GM12878 (cell line): ENCODE results near the gene MGMT. TPM values are rescaled to one million over a fixed set of nuclear protein-coding genes. Genes with fewer than 3 reads are reported as not detected.

Experiments used
- ATAC-seq: fragments of 200-7000 bp; cut with Tn5 transposase; 3 replicates; pipeline ENCODE4 v1.9.1; 2020; ENCODE audit warnings: mild to moderate bottlenecking, moderate library complexity
- BruUV-seq: library from RNA; stranded (reverse); fragments of 400-500 nt; replicated peaks from 2 replicates; lab custom pipeline; 2021; lab: Mats Ljungman, UMichigan
- CTCF ChIA-PET: fragments of 300-600 bp; sonication (Branson Sonifier 250); formaldehyde crosslinking; extraction: SDS; loops from one replicate; lab custom pipeline; 2021; ENCODE audit warnings: inconsistent platforms; lab: Yijun Ruan, JAX
- POLR2A ChIA-PET: fragments of 350-600 bp; formaldehyde crosslinking; extraction: SDS; loops from one replicate; lab custom pipeline; 2021; ENCODE audit warnings: inconsistent platforms; lab: Charles Lee
- RAD21 ChIA-PET: fragments of 300-600 bp; sonication (Branson Sonifier 250); formaldehyde crosslinking; loops from one replicate; lab custom pipeline; 2023; ENCODE audit warnings: antibody characterized with exemption; ENCODE audit not compliant: unreplicated experiment; lab: Charles Lee
- SMC1A ChIA-PET: fragments of 300-600 bp; sonication (Branson Sonifier 250); formaldehyde crosslinking; loops from one replicate; lab custom pipeline; 2023; ENCODE audit not compliant: unreplicated experiment, uncharacterized antibody; lab: Charles Lee
- DNase-seq: peaks from one replicate; pipeline ENCODE4 v3.0.0-alpha.2; 2011; ENCODE audit warnings: low read depth, low spot score
- FAIRE-seq: peaks from 3 replicates; lab custom pipeline; 2011; peaks lifted over from hg19 to GRCh38; lab: Jason Lieb, UNC
- H2AFZ ChIP-seq: 2 replicates; pipeline ENCODE4 v1.6.0; 2011; ENCODE audit warnings: low read depth, low read length, control low read depth; ENCODE audit not compliant: control insufficient read depth
- H3K27ac ChIP-seq: 2 replicates; pipeline ENCODE4 v1.5.1; 2011; ENCODE audit warnings: control low read depth; ENCODE audit not compliant: control insufficient read depth, insufficient read depth
- H3K27me3 ChIP-seq, 2 experiments: replicated peaks in 1 of 2; 2 replicates each; pipeline versions ENCODE4 v1.6.0 to v1.6.1; 2011; ENCODE audit warnings: low read length in 1 of 2; ENCODE audit not compliant: control insufficient read depth in 2 of 2, insufficient read depth in 2 of 2
- H3K36me3 ChIP-seq, 2 experiments: 2 replicates each; pipeline ENCODE4 v1.5.1; 2011; ENCODE audit warnings: low read length in 1 of 2; ENCODE audit not compliant: control insufficient read depth in 2 of 2, insufficient read depth in 2 of 2
- H3K4me1 ChIP-seq: 2 replicates; pipeline ENCODE4 v1.6.1; 2011; ENCODE audit warnings: mild to moderate bottlenecking, low read length, moderate library complexity, mixed read lengths; ENCODE audit not compliant: control insufficient read depth, insufficient read depth
- H3K4me2 ChIP-seq: 2 replicates; pipeline ENCODE4 v1.6.0; 2011; ENCODE audit warnings: control low read depth; ENCODE audit not compliant: control insufficient read depth, insufficient read depth
- H3K4me3 ChIP-seq: fragments of 200-600 bp; sonication (generic); 2 replicates; pipeline ENCODE4 v1.5.1; 2016
- H3K79me2 ChIP-seq: 2 replicates; pipeline ENCODE4 v1.6.0; 2011; ENCODE audit warnings: low read length; ENCODE audit not compliant: control insufficient read depth, insufficient read depth
- H3K9ac ChIP-seq: 2 replicates; pipeline ENCODE4 v1.8.0; 2011; ENCODE audit warnings: low read length, control low read depth, mixed read lengths; ENCODE audit not compliant: control insufficient read depth, insufficient read depth
- H3K9me3 ChIP-seq: replicated peaks from 3 replicates; pipeline ENCODE4 v1.5.1; 2011; ENCODE audit warnings: mild to moderate bottlenecking, low read length; ENCODE audit not compliant: control insufficient read depth, insufficient read depth
- H4K20me1 ChIP-seq: 2 replicates; pipeline ENCODE4 v1.6.0; 2011; ENCODE audit not compliant: control insufficient read depth, insufficient read depth
- BCLAF1 ChIP-seq: fragments of 450-650 bp; IDR thresholded peaks from 2 replicates; pipeline ENCODE4 v1.6.1; 2017; ENCODE audit warnings: antibody characterized with exemption, mild to moderate bottlenecking, moderate library complexity
- CBX5 ChIP-seq: sonication (generic); IDR thresholded peaks from 2 replicates; pipeline ENCODE4 v1.6.1; 2016; ENCODE audit warnings: low read depth, moderate library complexity, mild to moderate bottlenecking, inconsistent platforms
- RCOR1 ChIP-seq: conservative IDR thresholded peaks from 2 replicates; pipeline ENCODE4 v1.6.1; 2012; ENCODE audit warnings: low read depth, low read length, improper control_type of control experiment
- TARDBP ChIP-seq: IDR thresholded peaks from 2 replicates; pipeline ENCODE4 v1.6.1; 2016; ENCODE audit warnings: borderline replicate concordance
- TCF7 ChIP-seq: IDR thresholded peaks from 2 replicates; pipeline ENCODE4 v1.6.1; 2014; ENCODE audit warnings: antibody characterized with exemption, borderline replicate concordance
- ZBED1 ChIP-seq: IDR thresholded peaks from 2 replicates; pipeline ENCODE4 v1.6.1; 2016; ENCODE audit warnings: borderline replicate concordance
- ZBTB4 ChIP-seq: fragments of 450-650 bp; formaldehyde crosslinking; IDR thresholded peaks from 2 replicates; pipeline ENCODE4 v1.4.0; 2022; ENCODE audit warnings: mild to moderate bottlenecking, moderate library complexity
- WGBS: methylation state at CpG from one replicate; pipeline ENCODE4 v1.1.6; 2016; ENCODE audit warnings: low lambda C conversion rate; ENCODE audit not compliant: insufficient replicate concordance, insufficient coverage; ENCODE audit errors: missing lambda C conversion rate; 5-methylcytosine and 5-hydroxymethylcytosine counted together
- in situ Hi-C: fragments of 300-500 bp; cut with MboI; formaldehyde crosslinking; loops from 9 replicates; pipeline ENCODE4 v1.14.3; 2018; ENCODE audit warnings: mixed read lengths
- intact Hi-C: fragments of 100-400 bp; cut with micrococcal nuclease; formaldehyde crosslinking; loops from one replicate; pipeline ENCODE4 v1.14.2; 2022; ENCODE audit not compliant: unreplicated experiment
- polyA plus RNA-seq, 11 experiments: library from polyadenylated mRNA; depleted of rRNA in 4 of 11; unstranded in 6 of 11; stranded (reverse) in 5 of 11; fragments of >200 nt; fragmentation: Nextera tagmentation in 4 of 11; fragmentation: Illumina TruSeq in 1 of 11; extraction: Ambion mirVana in 4 of 11; extraction: Trizol in 1 of 11; gene quantifications; 1 replicate in 1 of 11; 2 replicates in 10 of 11; pipeline versions ENCODE4 v1.2.1 to v1.2.3, GENCODE V29; 2011 to 2016; ENCODE audit warnings: inconsistent platforms in 2 of 11, missing spikeins in 2 of 11, low read depth in 1 of 11
- total RNA-seq, 4 experiments: library from RNA; depleted of rRNA in 3 of 4; stranded (reverse); fragments of >200 nt in 3 of 4; fragmentation: Illumina TruSeq in 1 of 4; extraction: Trizol in 1 of 4; gene quantifications; 2 replicates each; pipeline versions ENCODE4 v1.2.1 to v1.2.3, GENCODE V29; 2013 to 2021
- TF ChIP-seq, protein P1 (sequence below): fragments of 450-650 bp; IDR thresholded peaks from 2 replicates; pipeline ENCODE4 v1.6.1; 2017; ENCODE audit warnings: mild to moderate bottlenecking, low read depth, inconsistent platforms; ENCODE audit not compliant: poor library complexity, severe bottlenecking

The MGMT gene
- total and polyA plus RNA-seq, 10 of the 15 experiments (the other 5 are each of a cell fraction or from before 2014, with no cell fraction given), result 0.16 to 24.2 (median 13.3) TPM

DNA sequence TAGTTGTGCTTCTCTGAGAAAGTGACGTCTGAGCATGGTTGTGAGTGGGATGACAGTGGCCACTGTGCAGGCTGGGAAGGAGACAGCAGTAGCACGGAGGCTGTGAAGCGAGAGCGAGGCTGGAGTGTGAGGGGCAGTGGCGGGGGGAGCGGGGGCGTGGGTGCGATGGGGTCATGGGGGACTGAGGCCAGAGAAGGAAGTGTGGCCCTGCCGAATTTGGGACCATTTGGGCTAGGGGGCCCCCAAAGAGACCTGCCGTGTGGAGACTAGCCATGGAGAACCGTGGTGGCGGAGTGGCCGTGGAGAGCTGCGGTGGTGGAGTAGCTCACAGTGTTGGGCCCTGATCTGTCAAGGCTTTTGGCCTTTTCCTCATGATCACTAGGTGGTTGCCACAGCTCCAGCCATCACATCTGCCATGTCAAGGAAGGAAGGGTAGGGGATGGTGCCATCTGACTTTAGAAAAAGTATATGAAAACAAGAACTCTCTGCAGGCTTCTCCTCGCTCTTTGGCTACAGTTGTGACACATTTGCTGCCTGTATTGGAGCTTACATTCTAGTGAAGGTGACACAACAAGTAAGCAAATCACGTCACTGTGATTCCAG is 61.4 kb downstream of the MGMT start (continued):
- TF ChIP-seq ZBTB4 (CRISPR knock-in tag), result no peak
- no peak for TF ChIP-seq TCF7
- TF ChIP-seq RCOR1, result no peak

DNA sequence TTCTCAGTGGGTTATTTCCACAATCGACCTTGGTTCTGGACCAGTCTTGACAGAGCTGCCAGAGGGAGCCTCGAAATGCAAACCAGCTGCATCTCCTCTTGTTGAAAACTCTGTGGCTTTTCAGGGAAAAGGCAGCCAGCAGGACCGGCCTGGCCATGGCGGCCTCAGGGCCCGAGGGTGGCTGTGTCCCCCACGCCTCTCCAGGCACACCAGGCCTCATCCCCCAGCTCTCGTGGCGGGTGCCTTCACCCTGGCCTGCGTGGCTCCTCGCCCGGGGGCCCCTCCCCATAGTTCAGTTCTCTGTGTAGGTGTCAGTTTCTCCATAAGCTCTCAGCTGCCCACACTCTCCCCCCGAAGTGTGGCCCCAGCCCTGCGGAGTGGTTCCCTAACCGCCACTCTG is 63.5 kb downstream of the MGMT start:
- FAIRE-seq, result no peak
- no peak for TF ChIP-seq ZBED1
- TF ChIP-seq TARDBP, result no peak
- TF ChIP-seq, protein P1, sequence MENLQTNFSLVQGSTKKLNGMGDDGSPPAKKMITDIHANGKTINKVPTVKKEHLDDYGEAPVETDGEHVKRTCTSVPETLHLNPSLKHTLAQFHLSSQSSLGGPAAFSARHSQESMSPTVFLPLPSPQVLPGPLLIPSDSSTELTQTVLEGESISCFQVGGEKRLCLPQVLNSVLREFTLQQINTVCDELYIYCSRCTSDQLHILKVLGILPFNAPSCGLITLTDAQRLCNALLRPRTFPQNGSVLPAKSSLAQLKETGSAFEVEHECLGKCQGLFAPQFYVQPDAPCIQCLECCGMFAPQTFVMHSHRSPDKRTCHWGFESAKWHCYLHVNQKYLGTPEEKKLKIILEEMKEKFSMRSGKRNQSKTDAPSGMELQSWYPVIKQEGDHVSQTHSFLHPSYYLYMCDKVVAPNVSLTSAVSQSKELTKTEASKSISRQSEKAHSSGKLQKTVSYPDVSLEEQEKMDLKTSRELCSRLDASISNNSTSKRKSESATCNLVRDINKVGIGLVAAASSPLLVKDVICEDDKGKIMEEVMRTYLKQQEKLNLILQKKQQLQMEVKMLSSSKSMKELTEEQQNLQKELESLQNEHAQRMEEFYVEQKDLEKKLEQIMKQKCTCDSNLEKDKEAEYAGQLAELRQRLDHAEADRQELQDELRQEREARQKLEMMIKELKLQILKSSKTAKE, result no peak
- TF ChIP-seq CBX5, result no peak
- no peak for TF ChIP-seq BCLAF1

More for the DNA sequence above, 63.5 kb downstream of the MGMT start:
- H3K9me3 ChIP-seq, result no peaks in the 10 kb centered on the region; the same call in 2 of the 3 replicates
- in situ Hi-C loops, result no loop called here
- no peak overlapping the region for H3K9ac ChIP-seq
- no peaks in the 10 kb centered on the region for H3K36me3 ChIP-seq
- BruUV-seq, result no TSS peak
- H3K27ac ChIP-seq, result no peak overlapping the region
- DNase-seq, result no peak
- no peaks in the 10 kb centered on the region for H3K27me3 ChIP-seq
- no peak overlapping the region for H3K4me3 ChIP-seq
- H4K20me1 ChIP-seq, result no peaks in the 10 kb centered on the region
- ChIA-PET POLR2A (no interaction called here), RAD21 (no interaction called here), CTCF (no interaction called here), SMC1A (no interaction called here)
- no peaks in the 10 kb centered on the region for H3K79me2 ChIP-seq
- peaks cover 5% of the 10 kb centered on the region; the same call in 1 of the 2 replicates for H3K4me1 ChIP-seq
- ATAC-seq, result no peak
- H2AFZ ChIP-seq, result no peak overlapping the region
- 87% methylated on average over 14 of the region's 14 CpGs for WGBS
- H3K4me2 ChIP-seq, result no peak overlapping the region
- intact Hi-C loops, result no loop called here
